GM18519 (cell line): ENCODE data around the gene ACOX1.
"Not testable (repeated sequence)": the region's sequence is repeated elsewhere in the genome, so short reads cannot be mapped to it uniquely, and the experiment has no call there.

Experiments
- ATAC-seq: cut with Tn5 transposase; IDR thresholded peaks from one replicate; pipeline ENCODE4 v1.9.1; 2021; ENCODE audit warnings: mild to moderate bottlenecking, moderate library complexity; ENCODE audit not compliant: unreplicated experiment, low FRiP score

The ACOX1 gene

DNA sequence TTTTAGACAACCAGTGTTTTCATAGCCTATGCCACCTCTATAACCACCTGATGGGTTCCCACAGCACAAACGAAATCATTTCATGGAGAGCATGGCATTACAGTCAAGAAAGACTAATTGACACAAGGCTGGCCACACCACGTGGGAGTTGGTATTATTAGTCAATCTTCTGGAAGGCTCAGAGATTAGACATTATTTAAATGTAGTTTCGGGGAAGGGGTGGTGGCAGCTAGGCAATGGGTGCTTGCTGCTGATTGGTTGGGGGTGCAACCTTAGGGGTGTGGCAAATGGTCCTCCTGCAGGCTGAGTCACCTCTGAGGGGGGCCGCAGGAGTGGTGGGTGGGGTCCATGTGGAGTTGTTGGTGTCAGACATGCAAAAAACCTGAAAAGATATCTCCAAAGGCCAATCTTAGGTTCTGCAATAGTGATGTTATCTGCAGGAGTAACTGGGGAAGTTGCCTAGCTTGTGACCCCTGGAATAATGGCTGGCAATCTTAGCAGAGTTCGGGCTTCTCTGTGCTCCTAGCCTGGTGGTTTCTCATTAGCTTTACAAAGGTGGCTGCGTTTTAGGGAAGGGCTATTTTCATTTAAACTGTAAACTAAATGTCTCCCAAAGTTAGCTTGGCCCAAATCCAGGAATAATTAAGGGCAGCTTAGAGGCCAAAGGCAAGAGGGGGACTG, 4.7 kb upstream of the ACOX1 start:
- no peak for ATAC-seq

DNA sequence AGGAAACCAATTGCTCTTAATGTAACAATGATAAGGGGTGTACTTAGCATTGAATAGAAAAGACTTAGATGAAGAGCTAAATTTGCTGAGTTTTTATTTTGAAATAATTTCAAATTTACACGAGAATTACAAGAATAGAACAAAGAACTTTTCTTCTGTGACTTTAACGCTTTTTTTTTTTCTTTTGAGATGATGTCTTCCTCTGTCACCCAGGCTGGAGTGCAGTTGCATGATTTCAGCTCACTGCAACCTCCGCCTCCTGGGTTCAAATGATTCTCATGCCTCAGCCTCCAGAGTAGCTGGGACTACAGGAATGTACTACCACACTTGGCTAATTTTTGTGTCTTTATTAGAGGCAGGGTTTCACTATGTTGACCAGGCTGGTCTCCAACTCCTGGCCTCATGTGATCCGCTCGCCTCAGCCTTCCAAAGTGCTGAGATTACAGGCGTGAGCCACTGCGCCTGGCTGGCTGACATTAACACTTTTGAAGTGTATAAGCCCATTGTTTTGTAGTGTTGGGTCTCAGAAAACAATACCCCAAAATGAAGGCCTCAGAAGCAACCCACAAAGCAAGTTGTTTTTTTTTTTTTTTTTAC, 2.2 kb upstream of the ACOX1 start:
- ATAC-seq, result no peak

DNA sequence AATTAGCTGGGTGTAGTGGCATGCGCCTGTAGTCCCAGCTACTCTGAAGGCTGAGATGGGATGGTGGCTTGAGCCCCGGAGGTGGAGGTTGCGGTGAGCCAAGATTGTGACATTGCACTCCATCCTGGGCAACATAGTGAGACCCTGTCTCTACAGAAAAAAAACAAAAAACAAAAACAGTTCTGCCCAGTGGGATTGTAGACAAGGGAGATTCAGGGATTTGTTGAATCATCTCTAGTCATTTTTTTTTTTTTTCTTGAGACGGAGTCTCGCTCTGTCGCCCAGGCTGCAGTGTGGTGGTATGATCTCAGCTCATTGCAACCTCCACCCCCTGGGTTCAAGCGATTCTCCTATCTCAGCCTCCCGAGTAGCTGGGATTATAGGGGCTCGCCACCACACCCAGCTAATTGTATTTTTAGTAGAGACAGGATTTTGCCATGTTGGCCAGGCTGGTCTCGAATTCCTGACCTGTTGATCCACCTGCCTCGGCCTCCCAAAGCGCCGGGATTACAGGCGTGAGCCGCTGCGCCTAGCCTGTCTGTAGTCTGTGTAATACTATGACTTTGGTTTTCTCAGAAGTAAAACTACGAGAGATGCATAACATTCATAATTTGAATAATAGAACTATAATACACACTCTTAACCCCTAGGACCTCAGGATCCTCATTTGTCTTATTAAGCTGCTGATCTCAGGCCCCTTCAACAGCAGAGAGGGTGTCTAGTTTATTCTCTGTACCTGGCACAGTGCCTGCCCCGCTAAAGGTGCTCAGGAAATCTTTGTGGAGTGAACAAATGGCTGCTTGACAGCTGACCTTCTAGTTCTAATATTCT, 1.4 kb upstream of the ACOX1 start:
- no peak for ATAC-seq

DNA sequence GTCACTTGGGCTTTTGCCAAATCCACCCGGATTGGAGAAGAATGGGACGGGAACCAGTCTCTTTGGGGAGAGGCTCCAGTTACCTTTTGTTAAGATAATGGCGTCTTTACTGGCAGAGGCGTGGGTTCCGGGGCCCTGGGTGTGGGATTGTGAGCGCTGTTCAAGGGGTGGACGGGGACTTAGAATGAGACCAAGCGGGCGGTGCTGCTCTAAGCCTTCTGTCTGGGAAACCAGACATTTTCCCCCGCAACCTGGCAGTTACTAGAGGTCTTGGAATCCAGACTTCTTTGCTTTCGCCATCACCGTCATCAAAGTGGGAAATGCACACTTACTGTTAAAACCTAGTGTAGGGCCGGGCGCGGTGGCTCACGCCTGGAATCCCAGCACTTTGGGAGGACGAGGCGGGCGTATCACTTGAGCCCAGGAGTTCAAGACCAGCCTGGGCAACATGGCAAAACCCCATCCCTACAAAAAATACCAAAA, 780 bp upstream of the ACOX1 start:
- no peak for ATAC-seq

DNA sequence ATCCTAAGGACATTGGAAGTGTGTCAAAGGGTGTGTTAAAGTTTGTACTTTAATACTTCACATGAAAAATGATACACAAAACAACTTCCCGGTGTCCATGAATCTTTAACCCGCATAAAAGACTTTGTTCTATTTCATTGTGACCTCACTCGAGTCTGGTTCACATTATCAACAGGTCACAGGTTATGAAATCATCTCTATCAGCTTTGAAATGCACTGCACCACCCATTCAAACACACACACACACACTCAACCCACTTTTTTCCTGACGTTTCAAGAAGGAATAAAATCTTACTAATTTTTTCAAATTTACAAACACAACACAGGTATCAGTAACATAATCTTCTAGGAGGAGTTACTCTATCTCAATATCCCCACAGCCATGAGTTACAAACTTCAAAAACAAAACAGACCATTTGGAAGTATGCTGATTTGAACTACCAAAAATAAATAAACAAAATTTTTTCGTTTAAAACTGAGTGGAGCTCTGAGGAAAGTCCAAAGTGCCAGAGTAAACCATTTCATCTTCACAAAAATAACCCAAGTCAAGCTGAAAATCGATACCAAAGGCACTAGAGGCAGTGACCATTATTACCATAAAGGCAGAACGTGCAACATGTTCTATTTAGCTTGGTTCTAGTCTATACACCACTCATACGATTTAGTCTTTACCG, 2.7 kb downstream of the ACOX1 start:
- ATAC-seq, result no peak

DNA sequence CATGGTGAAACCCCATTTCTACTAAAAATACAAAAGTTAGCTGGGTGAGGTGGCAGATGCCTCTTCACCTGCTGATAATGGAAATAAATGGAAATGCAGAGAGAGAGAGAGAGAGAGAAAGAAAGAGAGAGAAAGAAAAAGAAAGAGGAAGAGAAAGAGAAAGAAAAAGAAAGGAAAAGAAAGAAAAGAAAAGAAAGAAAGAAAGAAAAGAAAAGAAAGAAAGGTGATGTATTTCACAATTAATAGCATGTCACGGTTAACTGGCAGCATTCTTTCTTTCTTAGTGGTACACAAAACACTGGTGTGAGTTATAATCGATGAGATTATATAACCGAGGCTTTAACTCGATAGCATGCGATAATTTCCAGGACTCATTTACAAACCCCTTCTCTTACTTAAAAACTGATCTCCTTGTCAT, 3.2 kb downstream of the ACOX1 start:
- ATAC-seq, result no peak

DNA sequence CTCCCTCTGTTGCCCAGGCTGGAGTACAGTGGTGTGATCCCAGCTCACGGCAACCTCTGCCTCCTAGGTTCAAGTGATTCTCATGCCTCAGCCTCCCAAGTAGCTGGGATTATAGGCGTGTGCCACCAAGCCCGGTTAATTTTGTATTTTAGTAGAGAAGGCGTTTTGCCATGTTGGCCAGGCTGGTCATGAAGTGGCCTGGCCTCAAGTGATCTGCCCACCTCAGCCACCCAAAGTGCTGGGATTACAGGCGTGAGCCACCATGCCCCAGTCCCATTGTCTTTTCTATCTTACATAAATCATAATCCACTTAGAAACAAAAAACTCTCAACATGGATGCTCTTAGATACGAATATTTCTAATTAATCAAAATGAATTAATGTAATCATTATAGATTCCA, 3.8 kb downstream of the ACOX1 start:
- not testable (repeated sequence) for ATAC-seq

DNA sequence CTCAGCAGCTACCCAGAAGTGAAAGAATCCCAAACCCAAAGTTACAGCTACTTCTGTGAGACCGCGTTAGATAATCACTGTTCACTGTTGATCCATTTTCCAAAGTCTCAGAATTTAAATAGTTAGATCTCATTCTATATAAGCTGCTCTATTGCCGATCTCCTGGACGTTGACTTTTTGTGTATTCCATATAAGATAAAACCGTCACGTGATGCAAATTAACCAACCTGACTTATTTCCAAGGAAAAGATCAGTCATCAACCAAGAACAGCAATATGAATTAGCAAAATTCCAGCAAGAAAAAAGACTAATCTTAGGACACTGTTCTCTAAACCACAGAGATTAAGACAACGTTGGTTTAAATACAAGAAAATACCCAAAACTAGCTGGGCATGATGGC, 8.3 kb downstream of the ACOX1 start:
- no peak for ATAC-seq

DNA sequence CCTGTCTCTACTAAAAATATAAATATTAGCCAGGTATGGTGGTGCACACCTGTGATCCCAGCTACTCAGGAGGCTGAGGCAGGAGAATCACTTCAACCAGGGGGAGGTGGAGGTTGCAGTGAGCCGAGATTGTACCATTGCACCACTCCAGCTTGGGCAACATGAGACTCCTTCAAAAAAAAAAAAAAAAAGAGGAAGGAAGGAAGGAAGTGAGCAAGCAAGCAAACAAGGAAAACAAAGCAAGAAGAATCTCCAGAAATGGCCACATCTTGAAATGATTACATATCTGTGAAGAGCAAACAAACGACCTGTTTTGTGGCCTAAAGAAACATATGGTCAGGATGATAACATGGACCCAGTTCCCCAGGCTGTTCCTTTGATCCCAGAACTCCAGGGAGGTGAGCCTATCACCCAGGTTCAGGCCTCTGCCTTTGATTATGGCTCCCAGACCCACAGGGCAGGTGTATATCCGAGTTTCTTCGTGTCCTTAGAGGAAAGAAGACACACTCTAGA, 8.9 kb downstream of the ACOX1 start:
- no peak for ATAC-seq

DNA sequence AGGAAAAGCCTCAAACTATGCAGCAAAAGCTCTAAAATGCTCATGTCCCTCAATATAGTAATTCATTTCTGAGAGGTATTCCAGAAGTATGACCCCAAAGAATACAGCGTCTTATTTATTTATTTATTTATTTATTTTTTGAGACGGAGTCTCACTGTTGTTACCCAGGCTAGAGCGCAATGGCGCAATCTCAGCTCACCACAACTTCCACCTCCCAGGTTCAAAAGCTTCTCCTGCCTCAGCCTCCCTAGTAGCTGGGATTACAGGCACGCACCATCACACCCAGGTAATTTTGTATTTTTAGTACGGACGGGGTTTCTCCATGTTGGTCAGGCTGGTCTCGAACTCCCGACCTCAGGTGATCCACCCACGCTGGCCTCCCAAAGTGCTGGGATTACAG, 9.9 kb downstream of the ACOX1 start:
- not testable (repeated sequence) for ATAC-seq

DNA sequence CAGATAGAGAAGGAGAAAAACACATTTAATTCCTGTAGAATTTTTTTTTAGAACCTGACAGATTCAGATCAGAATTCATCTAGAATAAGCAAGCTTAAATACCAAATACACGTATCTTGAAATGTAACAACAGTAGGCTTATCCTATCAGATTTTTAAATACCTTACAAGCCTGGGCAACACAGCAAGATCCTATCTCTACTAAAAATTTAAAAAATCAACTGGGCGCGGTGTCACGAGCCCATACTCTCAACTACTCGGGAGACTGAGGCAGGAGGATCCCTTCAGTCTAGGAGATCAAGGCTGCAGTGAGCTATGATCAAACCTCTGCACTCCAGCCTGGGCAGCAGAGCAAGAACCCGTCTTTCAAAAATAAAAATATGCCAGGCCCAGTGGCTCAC, 13.5 kb downstream of the ACOX1 start:
- no peak for ATAC-seq

DNA sequence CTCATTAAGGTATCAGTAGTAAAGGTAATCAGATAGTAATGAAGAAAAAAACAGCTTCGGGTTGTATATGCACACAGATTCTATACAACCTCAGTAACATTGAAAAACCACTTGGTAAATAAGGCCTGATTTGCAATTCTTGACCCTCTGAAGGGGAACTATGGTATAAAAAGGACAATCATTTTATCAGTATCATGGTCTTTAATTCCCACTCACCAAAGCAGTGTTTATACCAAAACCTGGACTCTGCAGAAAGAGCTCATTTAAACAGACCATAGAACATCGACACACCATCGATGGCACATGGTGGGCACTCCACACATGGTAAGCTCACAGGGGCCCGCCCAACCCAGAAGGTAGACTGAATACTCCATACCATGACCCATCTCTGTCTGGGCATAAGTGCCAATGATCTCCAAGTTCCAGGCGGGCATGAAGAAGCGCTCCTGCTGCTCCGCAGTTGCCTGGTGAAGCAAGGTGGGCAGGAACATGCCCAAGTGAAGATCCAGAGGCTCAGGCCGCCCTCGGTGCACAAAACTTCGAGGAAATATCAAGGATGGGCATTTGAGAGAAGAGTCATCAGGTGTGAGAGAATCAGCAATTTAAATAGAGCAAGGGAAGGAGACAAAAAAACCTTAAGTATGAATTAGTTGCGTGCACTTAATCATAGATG, 19.0 kb downstream of the ACOX1 start:
- ATAC-seq, result no peak

DNA sequence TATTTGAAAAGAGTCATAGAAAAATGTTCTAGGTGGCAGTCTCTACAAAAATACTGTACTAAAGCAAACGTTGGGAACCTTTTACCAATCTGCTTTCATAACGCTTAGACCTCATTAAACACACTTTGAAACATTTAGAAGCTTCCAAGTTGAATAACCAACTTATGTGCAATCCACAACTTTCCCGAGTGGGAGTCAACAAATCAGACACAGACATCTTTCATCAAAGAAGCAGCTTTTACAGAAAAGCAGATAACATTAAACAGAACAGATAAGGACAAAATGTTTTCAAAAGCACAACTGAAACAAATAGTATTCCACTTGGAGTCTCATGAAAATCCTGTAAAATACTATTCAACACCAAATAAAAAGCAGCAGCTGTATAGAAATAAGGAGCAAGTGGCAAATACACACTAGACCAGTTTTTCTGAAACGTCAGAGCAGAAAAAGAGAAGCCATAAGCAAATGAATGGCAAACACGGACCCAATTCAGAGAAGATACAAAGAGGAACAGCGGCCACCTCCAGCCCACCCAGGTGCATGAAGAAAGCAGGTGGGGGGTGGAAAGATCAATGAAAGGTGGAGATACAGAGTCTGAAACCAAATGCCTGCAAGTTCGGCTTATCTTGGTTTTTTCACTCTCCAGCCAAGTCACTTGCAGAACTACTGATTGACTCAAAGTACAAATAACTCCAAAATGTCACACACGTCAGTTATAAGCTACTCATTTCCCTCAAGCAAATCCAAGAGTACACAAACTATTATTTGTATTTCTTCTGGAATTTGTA, 19.7 kb downstream of the ACOX1 start:
- no peak for ATAC-seq

DNA sequence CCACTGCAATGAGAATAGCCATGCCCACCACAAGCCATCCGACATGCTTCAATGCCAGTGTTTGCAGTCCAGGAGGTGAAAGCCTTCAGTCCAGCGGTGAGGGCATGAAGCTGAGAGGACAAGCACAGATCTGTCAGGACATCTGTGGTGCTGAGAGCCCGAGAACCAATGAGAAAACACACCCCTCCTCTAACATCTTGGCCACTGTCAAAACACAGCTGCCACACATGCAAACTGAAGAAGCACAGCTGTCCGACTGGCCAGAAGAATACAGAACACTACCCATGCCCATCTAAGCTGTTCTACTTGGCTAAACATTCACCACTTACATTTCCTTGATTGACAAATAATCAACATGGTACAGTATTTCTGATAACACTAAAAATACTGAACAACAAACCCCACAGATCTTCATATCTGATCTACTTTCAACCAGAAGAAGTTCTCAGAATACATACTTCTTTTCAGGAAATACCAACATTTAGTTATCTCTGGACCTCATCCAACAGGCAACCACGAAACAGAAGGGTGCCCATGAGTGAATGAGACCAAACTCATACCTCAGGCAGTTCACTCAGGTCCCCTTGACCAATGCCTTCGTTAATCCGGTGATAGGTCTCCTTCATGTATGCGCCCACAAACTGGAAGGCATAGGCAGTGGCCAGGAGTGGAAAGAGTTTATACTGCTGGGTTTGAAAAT, 28.0 kb downstream of the ACOX1 start:
- ATAC-seq, result no peak

DNA sequence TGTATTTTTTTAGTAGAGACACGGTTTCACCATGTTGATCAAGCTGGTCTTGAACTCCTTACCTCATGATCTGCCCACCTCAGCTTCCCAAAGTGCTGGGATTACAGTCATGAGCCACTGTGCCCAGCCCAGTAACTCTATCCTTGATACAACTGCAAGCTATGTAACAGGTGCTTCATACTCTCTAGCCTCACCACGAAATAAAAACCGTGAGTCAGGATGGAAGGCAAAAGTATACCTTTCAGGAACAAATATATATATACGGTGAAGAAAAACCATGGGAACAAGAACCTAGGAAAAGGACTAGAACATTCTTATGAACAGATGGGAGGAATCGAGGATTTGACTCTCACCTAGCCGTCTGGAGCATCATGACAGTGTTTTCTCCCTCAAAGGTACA, 28.5 kb downstream of the ACOX1 start:
- ATAC-seq, result no peak

DNA sequence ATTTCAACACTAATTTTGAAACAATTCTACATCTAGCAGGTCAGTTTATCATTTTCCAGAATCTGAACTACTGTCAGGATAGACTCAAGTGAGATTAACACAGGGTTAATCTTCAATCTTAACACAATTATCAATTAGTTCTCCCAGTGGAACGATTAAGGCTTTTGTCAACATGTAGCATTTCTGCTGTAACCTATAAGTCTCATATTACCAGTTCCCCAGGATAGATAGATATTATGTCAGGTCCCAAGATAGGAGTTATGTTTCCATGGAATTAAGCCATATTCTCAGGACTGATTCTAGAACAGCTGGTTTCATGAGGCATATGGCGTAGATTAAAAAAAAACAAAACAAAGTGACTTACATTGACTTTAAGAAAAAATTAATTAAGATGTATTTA, 33.8 kb downstream of the ACOX1 start:
- ATAC-seq, result no peak

DNA sequence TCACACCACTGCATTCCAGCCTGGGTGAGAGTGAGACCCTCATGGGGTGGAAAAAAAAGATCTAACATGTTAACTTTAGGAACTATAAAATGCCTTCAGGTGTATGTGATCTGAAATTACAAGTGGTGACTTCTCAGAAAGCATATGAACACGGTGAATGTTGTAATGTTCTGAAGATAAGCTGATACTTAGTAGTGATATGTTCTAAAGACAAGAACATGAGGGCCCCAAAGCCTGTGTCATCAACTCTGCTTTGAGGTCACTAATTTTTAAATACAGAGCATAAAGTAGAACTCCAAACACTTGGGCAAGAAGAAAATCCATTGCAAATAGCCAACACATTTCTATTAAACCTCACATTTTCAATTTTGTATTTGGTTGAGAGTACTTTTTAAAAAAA, 35.5 kb downstream of the ACOX1 start:
- ATAC-seq, result no peak

DNA sequence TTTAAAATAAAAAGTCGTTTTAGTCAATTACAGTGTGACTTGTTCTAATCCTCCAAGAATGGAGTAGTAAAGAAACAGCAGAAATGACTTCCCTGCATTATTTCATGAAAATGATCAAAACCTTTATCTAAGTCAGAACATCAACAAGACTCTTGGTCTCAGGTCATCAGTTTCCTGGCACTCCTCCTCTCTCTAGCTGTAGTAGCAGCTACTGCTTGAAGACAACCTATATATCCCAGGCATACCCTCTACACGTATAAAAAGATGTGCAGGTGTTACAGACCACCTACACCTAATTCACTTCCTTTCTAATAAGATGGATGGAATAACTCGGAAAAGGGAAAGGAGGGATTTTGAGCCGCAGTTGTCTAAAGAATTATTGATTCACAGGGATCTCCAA, 36.5 kb downstream of the ACOX1 start:
- ATAC-seq, result no peak

DNA sequence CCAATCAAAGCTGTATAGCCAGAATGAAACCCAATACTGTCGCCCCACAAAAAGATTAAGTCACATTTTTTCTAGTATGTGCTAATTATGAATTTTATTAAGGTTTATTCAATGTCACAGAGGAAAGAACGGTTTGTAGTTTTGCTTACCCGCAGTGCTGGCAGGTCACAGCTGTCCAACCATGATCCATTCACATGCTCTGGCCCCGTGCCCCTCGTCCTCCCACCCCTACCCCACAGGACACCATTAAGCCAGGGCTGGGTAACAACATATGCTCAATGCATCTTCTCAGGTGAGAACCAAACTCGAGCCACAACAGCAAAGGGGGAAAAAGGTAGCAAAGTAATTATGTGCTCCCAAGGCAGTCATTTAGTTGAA, 37.5 kb downstream of the ACOX1 start:
- ATAC-seq, result no peak
